AG04450 (cell line): Measurements from ENCODE around the gene CHCHD6. TPM values are rescaled to one million over a fixed set of nuclear protein-coding genes. Genes with fewer than 3 reads are reported as not detected.
A peak's percentile ranks its signal among the peaks of the same experiment; 100 is the strongest.

Experiments
- CTCF ChIA-PET: fragments of 300-600, 350-600 bp; formaldehyde crosslinking; extraction: SDS; loops from one replicate; lab custom pipeline; 2022; ENCODE audit warnings: antibody characterized with exemption, inconsistent platforms; lab: Charles Lee
- POLR2A ChIA-PET: fragments of 350-600 bp; formaldehyde crosslinking; extraction: SDS; loops from one replicate; lab custom pipeline; 2021; ENCODE audit warnings: antibody characterized with exemption, inconsistent platforms; lab: Yijun Ruan, JAX
- DNase-seq: peaks from one replicate; pipeline ENCODE4 v3.0.0-alpha.2; 2011; ENCODE audit warnings: low read depth, low spot score
- H3K27ac ChIP-seq: one replicate; pipeline ENCODE4 v1.5.1; 2012; ENCODE audit warnings: low read depth, low read length, control low read depth
- H3K27me3 ChIP-seq: one replicate; pipeline ENCODE4 v1.6.0; 2012; ENCODE audit warnings: low read length; ENCODE audit not compliant: control insufficient read depth, insufficient read depth
- H3K4me3 ChIP-seq: 2 replicates; pipeline ENCODE4 v1.5.1; 2011; ENCODE audit warnings: mild to moderate bottlenecking, low read depth, low read length, control low read depth
- H3K9me3 ChIP-seq: 2 replicates; pipeline ENCODE4 v1.5.1; 2012; ENCODE audit warnings: low read length; ENCODE audit not compliant: control insufficient read depth, insufficient read depth
- CTCF ChIP-seq: IDR thresholded peaks from 2 replicates; pipeline ENCODE4 v1.5.1; 2011; ENCODE audit warnings: low read depth, low read length, control low read depth, inconsistent platforms
- polyA minus RNA-seq: library from RNA; depleted of rRNA, polyadenylated mRNA; stranded (reverse); fragments of >200 nt; gene quantifications from 2 replicates; pipeline ENCODE4 v1.2.3, GENCODE V29; 2011; rRNA and poly(A)+ RNA removed
- polyA plus RNA-seq: library from polyadenylated mRNA; depleted of rRNA; stranded (reverse); fragments of >200 nt; gene quantifications from 2 replicates; pipeline ENCODE4 v1.2.3, GENCODE V29; 2011; rRNA removed

The CHCHD6 gene
- polyA plus RNA-seq (14.0 and 16.5 TPM in 2 replicates), polyA minus RNA-seq (6.7 and 7.1 TPM in 2 replicates)

- H3K4me3 ChIP-seq: peak within 1 kb of the TSS; percentile 90
- no peak within 1 kb of the TSS for H3K27ac ChIP-seq
- peak; percentile 91 for DNase-seq
- H3K9me3 ChIP-seq: no peaks in the 10 kb centered on the region; the same call in 1 of the 2 replicates
- TF ChIP-seq CTCF: peak; percentile 32
- POLR2A ChIA-PET: no interaction called here
- CTCF ChIA-PET: interaction anchor here (0.6 to 1.8 kb wide), 8 partner anchors 9 to 281 kb away, joined by 3 to 9 read pairs (median 4); partner anchors contain the start of gene PLXNA1
- peaks cover 7% of the 10 kb centered on the region for H3K27me3 ChIP-seq
Observed at GRCh38 chr3:126703512-126704493, at the start of gene CHCHD6. TSS of gene CHCHD6 (plus strand) at chr3:126704240. CDS start at chr3:126704313, 73 bp downstream.

- no peak for TF ChIP-seq CTCF
Observed at GRCh38 chr3:126654571-126655383, 49.3 kb upstream of the CHCHD6 start, which contains the start of gene TXNRD3. TSS of gene TXNRD3 (minus strand) at chr3:126655124.

GRCh38 chr3:126655887-126656286 lies 48.2 kb upstream of the CHCHD6 start:
- POLR2A ChIA-PET: no interaction called here
- DNase-seq: no peak
- Histone ChIP-seq H3K27ac (no peak overlapping the region), H3K9me3 (peaks cover 9% of the 10 kb centered on the region), H3K27me3 (peaks cover 17% of the 10 kb centered on the region), H3K4me3 (no peak overlapping the region)
- CTCF ChIA-PET: no interaction called here
- TF ChIP-seq CTCF: no peak

More at GRCh38 chr3:126654571-126655383, 49.3 kb upstream of the CHCHD6 start, which contains the start of gene TXNRD3:
- Histone ChIP-seq H3K4me3 (peak within 1 kb of the TSS; percentile 70), H3K27ac (no peak within 1 kb of the TSS), H3K27me3 (peaks cover 7% of the 10 kb centered on the region), H3K9me3 (peaks cover 6% of the 10 kb centered on the region)
- POLR2A ChIA-PET: no interaction called here
- DNase-seq: no peak
- CTCF ChIA-PET: interaction anchor here (0.9 to 1.0 kb wide), 2 partner anchors 17 to 78 kb away, joined by 3 to 10 read pairs; no protein-coding TSS in a partner anchor

GRCh38 chr3:126656371-126657134 lies 47.5 kb upstream of the CHCHD6 start:
- H3K27ac ChIP-seq: no peak overlapping the region
- TF ChIP-seq CTCF: no peak
- peaks cover 14% of the 10 kb centered on the region for H3K9me3 ChIP-seq
- no peak overlapping the region for H3K4me3 ChIP-seq
- H3K27me3 ChIP-seq: peaks cover 22% of the 10 kb centered on the region
- DNase-seq: no peak
- CTCF ChIA-PET: interaction anchor here (0.9 kb wide), 1 partner anchor 134 kb away, joined by 6 read pairs; no protein-coding TSS in a partner anchor
- POLR2A ChIA-PET: no interaction called here
